ENCODE data around the gene RABGAP1L.
A peak's percentile ranks its signal among the peaks of the same experiment; 100 is the strongest.
"Not testable (repeated sequence)": the region's sequence is repeated elsewhere in the genome, so short reads cannot be mapped to it uniquely, and the experiment has no call there.

RABGAP1L gene

DNA sequence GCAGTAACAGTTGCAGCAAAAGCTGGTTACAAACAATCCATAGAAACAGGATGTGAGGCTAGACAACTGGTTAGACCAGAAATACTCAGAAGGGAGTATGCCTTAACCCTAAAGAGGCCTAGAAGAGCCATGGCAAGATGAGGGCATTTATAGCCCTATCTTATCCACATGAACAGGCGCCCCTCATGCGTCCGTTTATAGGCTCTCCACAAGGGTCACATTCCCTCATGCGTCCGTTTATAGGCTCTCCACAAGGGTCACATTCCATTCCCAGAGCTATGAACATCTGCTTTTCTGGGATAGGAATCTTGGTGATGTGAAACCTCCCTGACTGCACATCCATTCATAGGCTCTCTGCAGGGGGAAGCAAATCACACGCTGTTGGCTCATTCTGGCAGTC lies 416.8 kb downstream of the RABGAP1L start:
- not testable (repeated sequence) for DNase-seq (ENCODE audit: low read depth)

DNA sequence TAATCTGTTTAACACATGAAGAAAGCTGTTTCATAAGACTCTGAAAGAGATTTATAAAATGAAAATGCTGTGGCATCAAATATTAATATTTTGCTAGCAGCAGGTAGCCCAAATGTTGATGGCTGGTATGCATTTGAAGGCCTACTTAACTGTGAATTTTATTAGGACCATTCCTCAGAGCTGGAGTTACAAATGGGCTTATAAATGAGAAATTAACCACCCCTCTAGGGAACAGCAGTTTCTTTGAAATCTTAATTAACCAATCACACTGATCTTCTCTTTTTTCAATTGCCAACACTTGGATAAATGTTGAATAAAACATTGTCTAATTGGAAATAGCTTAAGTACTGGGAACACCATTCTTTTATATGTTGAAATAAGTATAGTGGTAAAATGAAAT lies 418.4 kb downstream of the RABGAP1L start:
- no peak for DNase-seq (ENCODE audit: low read depth)

DNA sequence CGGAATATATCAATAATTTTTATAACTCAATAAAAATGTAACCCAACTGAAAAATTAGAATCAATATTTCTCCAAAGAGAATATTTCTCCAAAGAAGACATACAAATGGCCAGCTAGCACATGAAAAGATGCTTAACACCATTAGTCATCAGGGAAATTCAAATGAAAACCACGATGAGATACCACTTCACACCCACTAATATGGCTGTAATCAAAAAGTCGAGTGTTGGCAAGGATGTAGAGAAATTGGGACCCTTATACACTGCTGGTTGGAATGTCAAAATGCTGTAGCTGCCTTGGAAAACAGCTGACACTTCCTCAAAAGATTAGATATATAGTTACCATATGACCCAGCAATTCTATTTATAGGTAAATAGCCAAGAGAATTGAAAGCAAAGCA lies 421.5 kb downstream of the RABGAP1L start:
- DNase-seq (ENCODE audit: low read depth): no peak

DNA sequence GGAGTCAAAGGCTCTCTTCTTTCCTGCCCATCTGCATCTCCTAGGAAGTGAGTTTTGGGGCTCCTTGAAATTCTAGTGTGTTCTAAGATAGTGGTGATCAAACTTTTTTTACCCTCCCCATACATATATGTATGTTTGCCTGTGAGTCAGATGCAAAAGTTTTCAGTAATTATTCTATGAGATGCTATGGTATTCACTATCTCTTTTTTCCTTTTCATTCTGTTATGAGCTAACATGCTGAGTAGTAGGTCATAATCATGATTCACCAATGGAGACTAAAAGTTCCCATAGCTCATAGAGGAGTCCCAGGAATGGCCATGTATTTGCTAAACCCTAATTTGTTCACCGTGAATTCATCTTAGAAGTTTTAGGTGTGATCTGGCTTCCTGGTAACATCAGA lies 424.0 kb downstream of the RABGAP1L start:
- DNase-seq (ENCODE audit: low read depth): no peak

DNA sequence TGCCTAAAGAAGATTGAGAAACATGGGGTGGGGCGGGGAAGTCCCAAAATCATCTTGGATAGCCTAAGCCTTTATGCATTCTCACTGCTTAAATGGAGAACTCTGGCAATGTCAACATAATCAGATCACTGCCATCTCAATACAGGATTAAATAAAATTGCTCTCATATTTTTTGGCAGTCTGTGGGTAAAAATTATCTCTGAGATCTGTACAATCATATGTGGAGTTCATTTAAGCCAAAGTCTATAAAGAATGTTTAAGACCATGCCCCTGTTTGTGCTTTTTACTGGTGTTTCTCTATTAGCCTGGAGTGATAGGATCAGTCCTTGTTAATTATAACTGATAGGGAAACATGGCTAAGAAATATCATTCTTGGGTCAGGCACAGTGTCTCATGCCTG lies 424.8 kb downstream of the RABGAP1L start:
- DNase-seq (ENCODE audit: low read depth): no peak

DNA sequence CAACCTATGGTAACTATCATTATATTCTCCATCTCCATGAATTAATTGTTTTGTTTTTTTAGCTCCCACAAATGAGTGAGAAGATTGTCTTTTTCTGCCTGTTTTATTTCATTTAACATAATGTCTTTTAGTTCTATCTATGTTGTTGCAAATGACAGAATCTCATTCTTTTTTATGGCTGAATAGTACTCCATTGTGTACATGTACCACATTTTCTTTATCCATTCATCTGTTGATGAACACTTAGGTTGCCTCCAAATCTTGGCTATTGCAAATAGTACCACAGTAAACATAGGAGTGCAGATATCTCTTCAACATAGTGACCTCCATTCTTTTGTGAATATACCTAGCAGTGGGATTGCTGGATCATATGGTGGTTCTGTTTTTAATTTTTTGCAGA lies 429.3 kb downstream of the RABGAP1L start:
- not testable (repeated sequence) for DNase-seq (ENCODE audit: low read depth)

DNA sequence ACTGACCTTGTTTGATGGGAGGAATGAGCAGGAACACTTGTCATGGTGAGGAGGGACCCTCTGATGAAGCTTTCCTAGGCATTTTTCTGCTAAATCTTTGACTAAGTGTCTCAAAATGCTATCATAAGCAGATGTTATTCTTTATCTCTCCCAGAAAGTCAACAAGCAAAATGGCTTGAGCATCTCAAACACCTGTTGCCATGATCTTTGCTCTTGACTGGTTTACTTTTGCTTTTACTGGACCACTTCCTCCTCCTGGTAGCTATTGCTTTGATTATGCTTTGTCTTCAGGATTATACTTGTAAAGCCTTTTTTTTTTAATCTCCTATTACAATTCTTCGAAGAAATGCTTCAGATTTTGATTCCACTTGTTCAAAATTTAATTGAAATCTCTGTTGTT lies 445.9 kb downstream of the RABGAP1L start:
- no peak for DNase-seq (ENCODE audit: low read depth)

DNA sequence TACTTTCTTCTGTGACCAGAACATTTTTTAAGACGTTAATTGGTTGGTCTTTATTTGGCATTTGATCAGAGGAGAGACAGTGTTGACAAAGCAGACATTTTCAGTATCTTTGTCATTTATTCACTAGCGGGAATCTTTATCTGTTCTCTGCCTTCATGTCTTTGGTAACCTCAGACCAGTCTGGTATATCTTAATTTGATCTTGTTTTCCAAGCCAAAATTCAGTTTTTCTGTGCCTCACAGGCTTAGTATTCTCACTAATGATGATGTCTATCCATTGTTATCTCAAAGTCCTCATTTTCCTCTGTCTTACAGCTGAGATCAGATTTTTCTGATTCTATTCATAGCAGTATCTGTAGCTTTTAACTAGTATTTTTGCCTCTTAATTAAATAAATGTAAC lies 447.2 kb downstream of the RABGAP1L start:
- DNase-seq (ENCODE audit: low read depth): no peak

DNA sequence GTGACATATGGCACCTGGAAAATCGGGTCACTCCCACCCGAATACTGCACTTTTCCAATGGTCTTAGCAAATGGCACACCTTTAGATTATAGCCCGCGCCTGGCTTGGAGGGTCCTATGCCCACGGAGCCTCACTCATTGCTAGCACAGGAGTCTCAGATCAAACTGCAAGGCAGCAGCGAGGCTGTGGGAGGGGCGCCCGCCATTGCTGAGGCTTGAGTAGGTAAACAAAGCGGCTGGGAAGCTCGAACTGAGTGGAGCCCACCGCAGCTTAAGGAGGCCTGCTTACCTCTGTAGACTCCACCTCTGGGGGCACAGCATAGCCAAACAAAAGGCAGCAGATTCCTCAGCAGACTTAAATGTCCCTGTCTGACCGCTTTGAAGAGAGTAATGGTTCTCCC lies 458.6 kb downstream of the RABGAP1L start:
- DNase-seq (ENCODE audit: low read depth): not testable (repeated sequence)

DNA sequence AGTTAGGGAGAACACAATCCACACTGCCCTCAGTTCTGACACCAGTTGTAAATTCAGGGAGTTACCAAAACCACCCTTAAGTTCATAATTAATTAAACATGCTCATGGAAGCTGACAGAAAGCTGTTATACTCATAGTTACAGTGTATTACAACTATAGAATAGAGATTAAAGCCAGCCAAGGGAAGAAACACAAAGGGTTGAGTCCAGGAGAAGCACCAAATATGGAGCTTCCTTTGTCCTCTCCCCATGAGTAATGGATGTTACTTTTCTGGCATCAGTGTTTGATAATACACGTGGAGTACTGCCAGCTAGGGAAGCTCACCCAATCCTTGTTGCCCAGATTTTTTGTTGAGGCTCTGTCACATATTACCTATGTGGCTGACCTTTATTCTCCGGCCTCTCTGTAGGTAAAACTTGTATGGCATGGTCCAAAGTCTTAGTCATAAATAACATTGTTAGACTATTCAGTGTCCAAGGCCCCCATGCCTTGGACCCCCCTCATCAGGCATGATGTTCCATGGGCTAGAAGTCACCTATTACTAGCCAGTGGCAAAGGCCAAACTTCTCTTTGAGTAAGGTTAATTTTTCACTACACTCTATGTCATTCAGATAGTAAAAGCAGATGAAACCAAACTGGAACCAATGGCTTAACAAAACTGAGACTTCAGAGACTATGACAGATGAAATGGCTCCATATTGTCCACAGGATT lies 464.2 kb downstream of the RABGAP1L start:
- no peak for DNase-seq (ENCODE audit: low read depth)

DNA sequence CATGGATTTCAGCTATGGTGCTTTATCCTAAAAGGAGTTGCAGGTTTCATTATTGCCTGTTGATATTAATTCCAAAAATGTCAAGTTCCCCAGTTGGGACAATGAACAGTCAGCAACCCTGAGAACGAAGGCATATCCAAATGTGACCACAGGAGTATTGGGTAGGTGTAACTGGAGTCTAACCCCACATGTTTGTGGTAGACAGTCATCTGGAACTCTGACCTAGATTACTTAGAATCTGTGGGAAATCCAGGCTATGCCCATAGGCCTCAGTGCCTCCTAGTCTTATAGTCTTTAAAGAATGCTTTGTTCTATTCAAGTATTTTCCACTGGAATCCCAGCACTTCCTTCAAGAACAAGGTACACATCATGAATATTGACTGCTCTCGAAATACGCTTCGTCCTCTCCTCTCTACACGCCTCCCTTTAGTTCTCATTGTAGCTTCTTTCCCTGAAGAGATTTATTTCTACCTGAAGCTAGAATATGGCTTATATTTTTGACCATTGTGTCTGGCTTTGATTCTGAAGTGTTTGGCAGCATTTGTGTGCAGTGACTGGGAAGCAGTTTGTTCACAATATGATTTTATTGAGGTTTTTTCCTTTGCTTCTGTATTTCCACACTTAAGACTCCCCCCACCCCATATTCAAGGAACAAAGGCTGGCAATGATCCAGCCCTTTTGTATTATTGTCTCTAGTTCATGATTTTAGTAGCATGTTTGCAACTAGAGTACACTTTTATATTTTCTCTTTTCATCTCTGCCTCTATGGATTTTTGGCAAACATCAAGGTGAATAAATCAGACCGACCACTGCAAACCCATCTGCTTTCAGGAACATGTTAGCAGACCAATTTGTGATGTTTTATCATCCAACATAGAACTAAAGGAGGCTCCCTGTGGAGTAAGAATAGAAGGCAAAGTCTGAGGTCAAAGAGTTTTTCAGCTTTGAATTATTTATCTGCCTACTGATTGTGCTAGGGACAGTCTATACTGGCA lies 467.0 kb downstream of the RABGAP1L start:
- peak; percentile 2 for DNase-seq (ENCODE audit: low read depth)

DNA sequence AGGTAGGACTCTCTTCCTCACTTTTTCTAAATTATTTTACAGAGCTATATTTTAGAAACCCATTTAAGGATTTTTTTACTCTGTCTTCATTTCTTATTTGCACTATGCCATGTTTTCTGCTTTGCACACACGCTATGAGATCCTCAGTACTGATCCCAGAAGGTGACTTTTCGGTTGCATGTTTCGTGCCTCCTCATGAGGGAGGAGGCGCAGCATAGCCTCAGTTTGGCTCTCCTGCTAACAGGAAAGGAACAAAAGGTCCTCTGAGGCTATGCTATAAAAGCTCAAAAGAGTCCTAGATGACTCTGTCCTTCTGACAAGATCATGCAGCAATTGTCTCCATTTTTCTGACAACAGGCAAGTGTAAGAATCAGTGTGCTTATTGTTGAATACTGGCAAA lies 478.2 kb downstream of the RABGAP1L start:
- no peak for DNase-seq (ENCODE audit: low read depth)

DNA sequence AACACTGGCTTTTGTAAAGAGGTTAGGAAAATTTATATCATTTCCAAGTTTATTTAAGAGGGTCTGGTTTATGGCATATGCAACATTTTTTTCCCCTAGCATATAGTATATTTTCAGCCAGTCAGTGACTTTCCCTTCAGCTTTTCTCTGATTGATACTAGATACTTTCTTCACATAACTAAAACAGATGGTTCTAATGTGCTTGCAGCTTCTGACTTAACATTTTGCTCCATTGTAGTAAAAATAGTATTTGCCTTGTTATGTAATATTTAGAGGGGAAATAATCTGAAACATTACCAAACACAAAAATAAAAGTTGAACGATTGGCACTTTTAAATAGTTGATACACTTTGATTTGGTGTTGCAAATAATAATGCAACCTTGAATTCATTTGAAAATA lies 480.1 kb downstream of the RABGAP1L start:
- DNase-seq (ENCODE audit: low read depth): no peak

DNA sequence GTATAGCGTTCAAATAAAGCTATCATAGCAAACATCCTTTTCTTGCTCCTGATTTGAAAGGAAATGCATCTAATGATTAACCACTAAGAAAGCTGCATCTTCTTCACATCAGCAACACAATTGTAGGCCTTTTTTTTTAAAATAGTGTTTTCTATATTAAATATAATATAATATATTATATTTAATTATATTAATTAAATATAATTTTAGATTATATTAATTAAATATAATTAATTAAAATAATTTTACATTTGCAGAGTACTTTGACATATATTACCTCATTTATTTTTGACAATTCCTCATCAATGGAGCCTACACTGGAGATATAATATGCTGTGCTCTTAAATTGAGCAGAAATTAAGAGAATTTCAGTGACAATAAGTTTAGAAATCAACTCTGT lies 481.5 kb downstream of the RABGAP1L start:
- no peak for DNase-seq (ENCODE audit: low read depth)

DNA sequence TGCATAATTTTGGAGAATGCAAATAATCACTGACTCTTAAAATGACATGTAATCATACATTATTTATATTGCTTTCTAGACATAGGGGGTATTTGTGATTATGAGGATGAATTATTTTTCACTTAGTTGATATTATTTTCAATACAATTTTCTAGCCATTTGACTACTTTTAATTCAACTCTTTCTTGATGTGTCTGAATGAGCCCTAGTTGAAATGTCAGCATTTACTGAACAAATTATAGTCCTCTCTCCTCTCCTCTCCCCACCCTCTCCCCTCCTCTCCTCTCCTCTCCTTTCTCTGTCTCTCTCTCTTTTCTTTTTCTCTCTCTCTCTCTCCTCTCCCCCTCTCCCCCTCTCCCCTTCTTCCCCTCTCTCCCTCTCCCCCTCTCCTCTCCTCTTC lies 483.1 kb downstream of the RABGAP1L start:
- no peak for DNase-seq (ENCODE audit: low read depth)

DNA sequence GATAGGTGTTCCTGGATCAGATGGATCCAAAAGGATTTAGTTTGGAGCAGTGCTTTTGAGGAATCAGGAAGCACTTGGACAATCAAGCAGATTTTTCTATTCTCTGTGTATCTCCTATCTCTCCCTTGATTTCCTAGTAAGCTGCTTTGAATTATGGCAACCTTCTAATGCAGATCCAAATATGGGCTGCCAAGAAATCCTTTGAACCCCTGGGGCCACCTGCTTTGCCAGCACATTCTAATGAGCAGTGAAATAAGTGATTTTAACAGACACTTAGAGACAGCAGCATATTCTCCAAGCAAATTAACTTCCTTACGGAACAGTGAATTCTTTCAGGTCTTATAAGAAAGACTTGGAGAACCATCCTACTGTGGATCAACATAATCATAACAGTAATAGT lies 483.9 kb downstream of the RABGAP1L start:
- DNase-seq (ENCODE audit: low read depth): no peak

DNA sequence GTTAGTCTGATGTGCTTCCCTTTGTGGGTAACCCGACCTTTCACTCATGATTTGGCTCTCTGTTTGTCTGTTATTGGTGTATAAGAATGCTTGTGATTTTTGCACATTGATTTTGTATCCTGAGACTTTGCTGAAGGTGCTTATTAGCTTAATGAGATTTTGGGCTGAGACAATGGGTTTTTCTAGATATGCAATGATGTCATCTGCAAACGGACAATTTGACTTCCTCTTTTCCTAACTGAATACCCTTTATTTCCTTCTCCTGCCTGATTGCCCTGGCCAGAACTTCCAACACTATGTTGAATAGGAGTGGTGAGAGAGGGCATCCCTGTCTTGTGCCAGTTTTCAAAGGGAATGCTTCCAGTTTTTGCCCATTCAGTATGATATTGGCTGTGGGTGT lies 490.3 kb downstream of the RABGAP1L start:
- not testable (repeated sequence) for DNase-seq (ENCODE audit: low read depth)

DNA sequence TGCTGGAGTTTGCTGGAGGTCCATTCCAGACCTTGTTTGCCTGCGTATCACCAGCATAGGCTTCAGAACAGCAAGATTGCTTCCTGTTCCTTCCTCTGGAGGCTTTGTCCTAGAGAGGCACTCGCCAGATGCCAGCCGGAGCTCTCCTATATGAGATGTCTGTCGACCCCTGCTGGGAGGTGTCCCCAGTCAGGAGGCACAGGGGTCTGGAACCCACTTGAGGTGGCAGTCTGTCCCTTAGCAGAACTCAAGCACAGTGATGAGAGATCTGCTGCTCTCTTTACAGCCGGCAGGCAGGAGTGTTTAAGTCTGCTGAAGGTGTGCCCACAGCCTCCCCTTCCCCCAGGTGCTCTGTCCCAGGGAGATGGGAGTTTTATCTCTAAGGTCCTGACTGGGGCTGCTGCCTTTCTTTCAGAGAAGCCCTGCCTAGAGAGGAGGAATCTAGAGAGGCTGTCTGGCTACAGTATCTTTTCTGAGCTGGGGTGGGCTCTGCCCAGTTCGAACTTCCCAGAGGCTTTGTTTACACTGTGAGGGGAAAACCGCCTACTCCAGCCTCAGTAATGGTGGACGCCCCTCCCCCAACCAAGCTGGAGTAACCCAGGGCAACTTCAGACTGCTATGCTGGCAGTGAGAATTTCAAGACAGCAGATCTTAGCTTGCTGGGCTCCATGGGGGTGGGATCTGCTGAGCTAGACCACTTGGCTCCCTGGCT lies 493.4 kb downstream of the RABGAP1L start:
- no peak for DNase-seq (ENCODE audit: low read depth)

DNA sequence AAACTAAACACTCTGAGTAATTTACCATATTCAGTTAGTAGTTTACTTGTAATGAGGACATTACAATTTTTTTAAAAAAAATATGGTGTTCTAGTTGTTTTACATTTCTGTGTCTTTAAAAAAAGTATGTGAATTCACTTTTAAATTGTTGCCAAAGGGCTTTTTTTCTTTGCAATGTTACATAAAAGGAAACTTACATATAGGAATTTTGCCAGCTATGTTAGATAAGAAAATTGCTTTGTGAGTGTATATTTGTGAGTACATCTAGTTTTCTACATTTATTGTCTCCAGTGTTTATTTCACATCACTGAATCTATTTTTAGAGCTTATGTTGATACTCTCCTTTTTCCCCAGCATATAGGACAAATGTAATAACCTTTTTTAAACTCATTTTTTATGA lies 495.2 kb downstream of the RABGAP1L start:
- DNase-seq (ENCODE audit: low read depth): no peak

DNA sequence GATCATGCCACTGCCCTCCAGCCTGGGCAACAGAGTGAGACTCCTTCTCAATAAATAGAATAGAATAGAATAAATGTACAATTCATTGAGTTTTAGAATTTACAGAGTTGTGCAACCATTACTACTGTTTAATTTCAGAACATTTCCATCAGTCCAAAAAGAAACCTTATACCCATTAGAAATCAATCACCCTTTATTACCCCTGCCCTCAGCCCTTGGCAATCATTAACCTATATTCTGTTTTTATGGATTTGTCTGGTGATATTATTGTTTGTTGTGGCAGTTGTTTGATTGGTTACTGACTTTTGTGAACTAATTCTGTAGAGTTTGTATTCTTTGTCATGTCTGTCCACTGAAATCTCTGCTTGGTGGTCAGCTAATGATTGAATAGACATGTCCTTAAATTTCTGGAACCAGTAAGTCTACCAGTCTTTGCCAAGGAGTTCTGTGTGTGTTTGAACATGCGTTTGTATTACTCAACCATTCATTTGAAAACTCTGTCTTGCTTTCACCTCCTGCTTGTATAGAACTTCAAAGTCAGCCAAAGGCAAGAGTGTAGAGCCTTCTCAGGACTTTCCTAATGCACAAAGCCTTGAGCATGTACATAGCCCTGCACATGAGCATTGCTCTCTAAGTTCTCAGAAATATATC lies 497.2 kb downstream of the RABGAP1L start:
- no peak for DNase-seq (ENCODE audit: low read depth)

DNA sequence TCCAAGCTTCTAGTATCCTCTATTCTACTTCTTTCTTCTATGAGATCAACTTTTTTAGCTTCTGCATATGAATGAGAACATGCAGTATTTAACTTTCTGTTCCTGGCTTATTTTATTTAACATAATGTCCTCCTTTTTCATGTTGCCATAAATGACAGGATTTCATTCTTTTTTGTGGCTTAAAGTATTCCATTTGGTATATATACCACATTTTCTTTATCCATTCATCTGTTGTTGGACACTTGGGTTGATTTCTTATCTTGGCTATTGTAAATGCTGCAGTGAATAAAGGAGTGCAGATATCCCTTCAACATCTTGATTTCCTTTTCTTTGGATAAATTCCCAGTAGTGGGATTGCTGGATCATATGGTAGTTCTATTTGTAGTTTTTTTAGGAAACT lies 498.1 kb downstream of the RABGAP1L start:
- no peak for DNase-seq (ENCODE audit: low read depth)

DNA sequence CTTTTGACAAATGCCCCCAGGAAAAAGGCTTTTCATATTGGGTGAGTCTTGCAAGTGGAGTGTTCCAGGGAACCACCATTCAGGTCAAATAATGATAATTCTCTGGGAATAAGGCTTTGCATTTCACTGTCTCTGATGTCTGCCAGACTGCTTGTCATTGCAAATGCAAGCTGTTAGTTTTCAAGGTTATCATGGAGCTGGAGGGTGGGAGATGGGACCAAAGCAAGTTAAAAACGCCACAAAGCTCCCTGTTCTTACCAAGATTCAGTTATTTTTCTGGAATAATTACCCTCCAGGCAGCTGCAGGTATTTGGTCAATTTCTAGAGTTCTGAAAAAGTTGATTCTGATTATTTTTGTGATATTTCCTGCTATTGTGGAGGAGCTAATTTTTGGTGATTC lies 498.6 kb downstream of the RABGAP1L start:
- no peak for DNase-seq (ENCODE audit: low read depth)

All from GM04504 (cell line).